LNCaP clone FGC (cell line): Measurements from ENCODE around the gene RIT2.

Experiments used
- DNase-seq: peaks from one replicate; pipeline ENCODE4 v3.0.0-alpha.2; 2011; ENCODE audit warnings: low read depth
- H3K4me3 ChIP-seq: 2 replicates; pipeline ENCODE4 v1.5.1; 2011; ENCODE audit warnings: mild to moderate bottlenecking, low read depth, low read length, control low read depth
- TF ChIP-seq, protein P1 (sequence below): IDR thresholded peaks from 2 replicates; pipeline ENCODE4 v1.5.1; 2012; ENCODE audit warnings: mild to moderate bottlenecking; ENCODE audit not compliant: control insufficient read depth, insufficient read depth; ENCODE audit errors: extremely low read depth

Gene RIT2

GRCh38 chr18:43031169-43031568, 84.3 kb downstream of the RIT2 start:
- DNase-seq = no peak
- no peak overlapping the region for H3K4me3 ChIP-seq
- TF ChIP-seq, protein P1, sequence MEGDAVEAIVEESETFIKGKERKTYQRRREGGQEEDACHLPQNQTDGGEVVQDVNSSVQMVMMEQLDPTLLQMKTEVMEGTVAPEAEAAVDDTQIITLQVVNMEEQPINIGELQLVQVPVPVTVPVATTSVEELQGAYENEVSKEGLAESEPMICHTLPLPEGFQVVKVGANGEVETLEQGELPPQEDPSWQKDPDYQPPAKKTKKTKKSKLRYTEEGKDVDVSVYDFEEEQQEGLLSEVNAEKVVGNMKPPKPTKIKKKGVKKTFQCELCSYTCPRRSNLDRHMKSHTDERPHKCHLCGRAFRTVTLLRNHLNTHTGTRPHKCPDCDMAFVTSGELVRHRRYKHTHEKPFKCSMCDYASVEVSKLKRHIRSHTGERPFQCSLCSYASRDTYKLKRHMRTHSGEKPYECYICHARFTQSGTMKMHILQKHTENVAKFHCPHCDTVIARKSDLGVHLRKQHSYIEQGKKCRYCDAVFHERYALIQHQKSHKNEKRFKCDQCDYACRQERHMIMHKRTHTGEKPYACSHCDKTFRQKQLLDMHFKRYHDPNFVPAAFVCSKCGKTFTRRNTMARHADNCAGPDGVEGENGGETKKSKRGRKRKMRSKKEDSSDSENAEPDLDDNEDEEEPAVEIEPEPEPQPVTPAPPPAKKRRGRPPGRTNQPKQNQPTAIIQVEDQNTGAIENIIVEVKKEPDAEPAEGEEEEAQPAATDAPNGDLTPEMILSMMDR = no peak

DNA sequence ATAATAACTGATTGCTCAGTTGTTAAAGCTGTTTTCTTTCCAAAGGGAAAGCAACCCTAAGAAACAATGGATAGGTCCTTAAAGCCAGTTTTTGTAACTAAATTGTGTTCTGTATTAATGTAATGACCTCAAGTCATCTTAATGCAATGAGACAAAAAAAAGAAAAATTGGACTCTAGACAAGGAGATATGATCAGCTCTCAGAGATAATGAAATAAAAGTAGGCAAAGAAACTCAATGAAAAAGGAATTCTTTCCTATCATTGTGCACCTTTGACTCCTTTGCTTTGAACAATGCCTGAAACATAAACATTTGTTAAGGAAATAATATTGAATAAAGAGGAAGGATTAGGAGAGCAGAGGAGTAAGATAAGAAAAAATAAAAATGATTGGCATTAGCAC, 86.1 kb downstream of the RIT2 start:
- no peak for DNase-seq
- no peak overlapping the region for H3K4me3 ChIP-seq
- TF ChIP-seq, protein P1 = no peak

DNA sequence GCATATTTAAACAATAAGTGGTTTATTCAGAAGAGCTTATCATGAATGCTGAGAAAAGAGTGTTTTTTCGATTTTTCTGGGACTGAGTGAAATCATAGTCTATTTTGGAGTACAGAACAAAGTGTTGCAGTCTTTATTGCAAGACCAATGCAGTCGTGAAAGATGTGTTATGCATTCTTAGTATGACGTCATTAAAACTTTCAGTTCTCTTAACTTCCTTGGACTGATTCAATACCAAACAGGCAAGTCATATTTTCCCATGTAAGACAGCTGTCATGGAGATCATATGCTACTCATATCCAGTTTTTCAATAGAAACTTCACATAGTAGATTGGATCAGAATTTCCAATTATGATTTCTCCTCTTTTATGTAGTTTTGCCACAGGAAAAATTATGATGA, 92.6 kb downstream of the RIT2 start:
- TF ChIP-seq, protein P1 = no peak

DNA sequence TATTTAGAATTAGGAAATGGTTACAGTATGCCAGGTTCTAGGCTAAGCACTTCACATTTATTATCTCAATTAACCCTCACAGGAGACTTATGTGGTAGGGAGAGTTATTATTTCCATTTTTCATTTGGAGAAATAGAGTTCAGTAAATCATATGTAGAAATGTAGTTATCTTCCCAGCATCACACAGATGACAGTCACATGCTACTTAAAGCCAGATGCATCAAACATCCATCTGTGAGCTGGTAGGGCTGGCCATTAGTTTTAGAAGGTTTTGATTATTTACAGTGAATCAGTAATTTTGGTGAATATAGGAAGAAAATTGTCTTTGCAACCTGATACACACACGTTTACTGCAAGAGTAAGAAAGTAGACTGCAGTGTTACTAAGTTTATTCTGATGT, 97.9 kb downstream of the RIT2 start:
- TF ChIP-seq, protein P1 = no peak
- DNase-seq = no peak
- no peak overlapping the region for H3K4me3 ChIP-seq

More for the DNA sequence above, 92.6 kb downstream of the RIT2 start:
- no peak overlapping the region for H3K4me3 ChIP-seq
- DNase-seq = no peak

DNA sequence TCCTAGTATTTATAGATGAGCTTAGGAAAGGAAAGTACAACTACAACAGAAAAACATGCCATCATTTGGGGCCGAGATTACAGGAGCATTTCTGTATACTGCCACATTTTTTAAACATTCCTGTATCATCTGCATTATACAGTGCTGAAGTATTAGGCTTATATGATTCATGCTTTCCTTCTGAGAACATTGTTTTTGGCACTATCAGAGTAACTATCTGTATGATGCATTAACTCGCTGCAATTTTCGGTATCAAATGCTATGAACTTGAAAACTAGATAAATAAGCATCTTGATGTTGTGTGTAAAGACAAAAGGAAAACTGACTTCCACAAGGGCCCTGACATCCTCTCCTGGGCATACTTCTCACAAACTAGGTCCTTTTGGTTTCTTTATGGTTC, 102.0 kb downstream of the RIT2 start:
- no peak for DNase-seq
- H3K4me3 ChIP-seq = no peak overlapping the region
- TF ChIP-seq, protein P1 = no peak

- TF ChIP-seq, protein P1 = no peak
- H3K4me3 ChIP-seq = no peak overlapping the region
- no peak for DNase-seq
Measured at GRCh38 chr18:43012951-43013350, 102.5 kb downstream of the RIT2 start.

GRCh38 chr18:43010611-43011010, 104.9 kb downstream of the RIT2 start:
- H3K4me3 ChIP-seq = no peak overlapping the region
- TF ChIP-seq, protein P1 = no peak
- no peak for DNase-seq
